HL-60/S4 treated with phorbol 12-myristate 13-acetate at 8.2 ng/mL for 4 days and 3 days (cell line): Measurements from ENCODE around the gene SAT2.

Experiments
- in situ Hi-C: fragments of 300-500 bp; cut with MboI; formaldehyde crosslinking; loops from 2 replicates; pipeline ENCODE4 v1.15.0; 2022; ENCODE audit warnings: low sequenced_read_pairs

SAT2 gene

DNA sequence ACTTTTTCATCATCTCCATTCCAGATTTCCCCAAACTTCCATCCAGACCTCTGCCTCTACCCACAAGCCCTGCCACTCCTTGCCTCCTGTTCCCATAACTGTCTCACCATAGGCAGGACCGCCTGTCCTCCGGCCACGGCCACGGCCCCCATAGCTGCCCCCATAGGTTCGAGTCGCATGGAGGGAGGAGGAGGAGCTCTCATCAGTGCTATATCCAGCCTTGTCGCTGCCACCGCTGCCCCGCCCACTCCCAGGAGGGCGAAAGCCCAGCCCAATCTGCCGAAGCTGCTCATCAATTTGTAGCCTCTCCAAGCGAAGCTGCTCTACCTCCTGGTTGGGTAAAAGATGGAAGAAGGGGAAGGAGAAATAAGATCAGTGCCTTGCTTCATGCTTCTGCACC lies 34.3 kb downstream of the SAT2 start:
- in situ Hi-C loops, result loop anchor here (25.0 kb wide), 2 partner anchors 94 to 244 kb away; partner anchors contain the start of genes KDM6B, TP53 and WRAP53

DNA sequence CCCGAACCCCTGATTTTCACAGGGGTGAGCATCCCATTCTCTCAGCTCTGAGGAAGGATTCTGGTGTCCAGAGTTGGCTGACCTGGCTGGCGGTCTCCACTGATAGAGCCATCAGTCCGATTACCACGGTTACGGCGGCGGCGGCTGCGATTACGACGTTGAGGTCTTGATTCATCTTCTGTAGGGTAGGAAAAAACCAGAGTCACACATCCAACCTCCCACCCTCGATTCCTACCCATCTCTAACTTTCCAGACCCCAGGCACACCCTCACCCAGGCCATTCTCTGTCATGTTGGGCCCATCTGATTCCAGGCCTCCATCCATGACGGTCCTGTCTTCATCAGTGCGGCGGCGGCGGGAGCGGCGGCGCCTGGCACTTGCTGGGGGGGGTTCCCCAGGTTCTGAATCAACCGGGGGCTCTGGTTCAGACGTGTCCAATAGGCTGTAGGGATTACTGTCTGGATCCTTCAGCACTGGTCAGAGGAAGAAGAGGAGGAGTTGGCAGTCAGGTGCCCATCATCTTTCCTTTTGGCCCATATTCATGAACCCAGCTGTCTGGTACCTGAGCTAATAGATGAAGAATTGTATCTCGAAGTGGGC lies 35.1 kb downstream of the SAT2 start:
- in situ Hi-C loops, result loop anchor here (25.0 kb wide), 2 partner anchors 95 to 245 kb away; partner anchors contain the start of genes KDM6B, TP53 and WRAP53

DNA sequence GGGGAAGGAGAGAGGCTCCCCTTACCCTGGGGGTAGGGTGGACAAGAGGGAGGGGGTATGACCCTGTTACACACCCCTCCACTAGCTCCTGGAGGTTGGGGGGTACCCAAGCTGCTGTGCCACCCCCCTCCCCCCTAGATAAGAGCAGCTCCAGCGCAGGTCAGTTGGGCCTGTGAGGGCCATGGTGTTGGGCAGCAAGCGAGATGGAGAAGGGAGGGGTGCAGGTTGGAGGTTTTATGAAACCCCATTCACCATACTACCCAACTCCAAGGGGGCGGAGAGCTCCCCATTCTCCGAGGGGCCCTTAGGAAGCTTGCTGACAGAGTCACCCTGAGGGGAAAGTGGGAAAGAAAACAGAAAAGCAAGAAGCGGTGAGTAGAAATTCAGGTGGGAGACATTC lies 36.0 kb downstream of the SAT2 start:
- in situ Hi-C loops, result loop anchor here (25.0 kb wide), 2 partner anchors 96 to 246 kb away; partner anchors contain the start of genes KDM6B, TP53 and WRAP53

DNA sequence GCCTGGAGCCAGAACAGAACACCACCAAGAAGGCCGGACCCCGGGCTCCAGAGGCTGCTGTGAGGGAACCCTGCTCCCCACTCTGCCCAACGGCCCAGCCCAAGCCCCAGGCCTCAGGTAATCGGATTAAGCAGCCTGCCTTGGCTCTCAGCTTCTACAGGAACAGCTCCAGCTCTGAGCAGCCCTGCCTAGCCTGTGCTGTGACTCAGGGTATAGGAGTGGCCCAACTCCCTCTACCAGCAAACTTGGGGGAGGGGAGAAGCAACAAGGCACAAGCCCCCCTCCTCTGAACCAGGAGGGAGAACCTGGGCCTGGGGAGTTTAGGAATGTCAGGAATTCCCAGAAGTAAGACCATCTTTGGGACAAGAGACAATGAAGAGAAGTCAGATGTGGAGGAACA lies 36.9 kb downstream of the SAT2 start:
- in situ Hi-C loops, result loop anchor here (25.0 kb wide), 2 partner anchors 97 to 247 kb away; partner anchors contain the start of genes KDM6B, TP53 and WRAP53

DNA sequence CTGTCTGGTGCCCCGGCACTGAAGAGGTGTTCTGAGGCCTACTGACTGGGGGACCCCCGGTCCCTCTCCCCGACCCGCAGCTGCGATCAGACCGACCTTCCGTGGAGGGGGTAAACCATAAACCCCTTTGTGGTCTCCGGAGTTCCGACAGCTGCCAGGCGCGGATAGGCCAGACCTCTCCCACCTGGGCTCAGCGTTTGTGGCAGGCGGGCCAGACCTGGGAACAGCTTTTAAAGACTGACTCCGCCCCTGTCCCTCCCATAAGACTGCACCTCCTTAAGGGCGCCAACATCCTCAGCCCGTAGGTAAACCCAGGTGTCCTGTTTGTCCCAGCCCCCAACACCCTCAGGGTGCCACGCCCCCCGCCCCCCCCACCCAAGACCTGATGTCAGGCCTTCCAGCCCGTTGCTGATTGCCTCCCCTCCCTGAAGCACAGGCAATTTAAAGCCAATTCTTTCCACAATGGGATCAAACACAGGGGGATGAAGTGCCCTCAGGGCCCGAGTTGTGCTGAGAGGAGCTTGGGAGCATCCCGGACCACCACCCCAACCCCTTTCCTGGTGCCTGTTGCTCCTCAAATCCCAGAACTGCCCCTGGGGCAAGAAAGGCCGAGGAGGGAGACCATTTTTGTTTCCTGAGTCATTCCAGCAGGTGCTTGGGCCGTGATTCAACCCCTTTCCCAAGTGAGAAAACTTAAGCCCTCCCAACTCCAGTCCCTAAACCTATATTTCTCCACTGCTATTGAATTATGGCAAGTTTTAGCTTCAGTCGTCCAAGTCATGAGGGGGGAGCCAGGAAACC lies 37.5 kb downstream of the SAT2 start, which contains the start of gene SOX15:
SOX15 (minus strand) TSS at position 204 of the 801 bp plus-strand sequence. CDS start 418 bp downstream, outside the sequence.
- in situ Hi-C loops, result loop anchor here (25.0 kb wide), 2 partner anchors 97 to 247 kb away; partner anchors contain the start of genes KDM6B, TP53 and WRAP53

DNA sequence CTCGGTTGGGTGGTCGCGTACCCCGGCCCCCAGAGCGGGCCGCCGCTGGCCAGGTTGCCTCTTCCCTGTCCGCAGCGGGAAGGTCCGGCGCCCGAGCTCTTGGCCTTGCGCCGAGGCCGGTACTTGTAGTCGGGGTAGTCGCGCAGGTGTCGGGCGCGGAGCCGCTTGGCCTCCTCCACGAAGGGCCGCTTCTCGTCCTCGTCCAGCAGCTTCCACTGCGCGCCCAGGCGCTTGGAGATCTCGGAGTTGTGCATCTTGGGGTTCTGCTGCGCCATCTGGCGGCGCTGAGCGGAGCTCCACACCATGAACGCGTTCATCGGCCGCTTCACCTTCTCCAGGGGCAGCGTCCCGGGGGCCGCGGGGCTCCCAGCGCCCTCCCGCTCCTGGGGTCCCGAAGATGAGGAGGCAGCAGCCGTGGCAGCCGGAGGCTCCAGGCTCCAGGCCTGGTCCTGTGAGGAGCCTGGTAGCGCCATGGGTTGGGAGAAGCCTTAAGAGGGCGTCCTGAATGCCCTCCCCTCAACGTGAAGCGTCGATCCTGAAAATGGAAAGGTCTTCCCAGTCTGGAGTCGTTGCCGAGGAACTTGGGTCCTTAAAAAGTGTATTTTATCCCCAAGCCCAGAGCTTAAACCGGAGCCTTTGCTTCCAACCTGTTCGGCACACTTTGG lies 38.3 kb downstream of the SAT2 start:
- in situ Hi-C loops, result loop anchor here (25.0 kb wide), 2 partner anchors 98 to 248 kb away; partner anchors contain the start of genes KDM6B, TP53 and WRAP53

DNA sequence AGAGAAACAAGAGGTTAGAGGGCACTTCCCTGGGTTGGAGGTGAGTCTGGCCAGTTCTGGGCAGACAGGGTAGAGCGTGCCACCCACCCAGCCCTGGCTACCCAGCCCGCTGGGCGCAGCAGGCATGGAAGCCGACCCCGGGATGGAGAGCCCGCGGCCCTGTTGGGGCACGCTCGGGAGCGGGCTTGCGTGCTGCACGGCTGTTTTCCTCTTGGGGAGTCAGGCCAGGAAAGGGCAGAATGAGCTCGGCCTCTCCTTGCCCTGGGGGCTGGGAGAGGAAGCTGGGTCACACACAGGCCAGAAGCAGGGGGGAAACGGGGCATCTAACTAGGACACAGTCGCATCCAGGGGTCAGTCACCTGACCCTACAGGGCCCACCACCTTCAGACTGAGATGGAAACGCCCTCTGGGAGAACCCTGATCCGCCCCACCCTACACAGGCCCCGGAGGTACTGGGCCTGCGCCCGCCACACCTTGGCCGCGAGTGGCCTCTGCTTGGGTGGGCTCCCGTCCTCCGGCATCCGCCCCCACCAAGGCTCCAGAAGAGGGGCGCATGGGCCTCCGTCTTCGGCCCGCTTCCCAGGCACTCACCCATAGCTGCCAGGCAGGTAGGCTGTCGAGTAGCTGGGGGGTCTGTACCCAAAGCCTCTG lies 38.9 kb downstream of the SAT2 start:
- in situ Hi-C loops, result loop anchor here (25.0 kb wide), 2 partner anchors 99 to 249 kb away; partner anchors contain the start of genes KDM6B, TP53 and WRAP53

DNA sequence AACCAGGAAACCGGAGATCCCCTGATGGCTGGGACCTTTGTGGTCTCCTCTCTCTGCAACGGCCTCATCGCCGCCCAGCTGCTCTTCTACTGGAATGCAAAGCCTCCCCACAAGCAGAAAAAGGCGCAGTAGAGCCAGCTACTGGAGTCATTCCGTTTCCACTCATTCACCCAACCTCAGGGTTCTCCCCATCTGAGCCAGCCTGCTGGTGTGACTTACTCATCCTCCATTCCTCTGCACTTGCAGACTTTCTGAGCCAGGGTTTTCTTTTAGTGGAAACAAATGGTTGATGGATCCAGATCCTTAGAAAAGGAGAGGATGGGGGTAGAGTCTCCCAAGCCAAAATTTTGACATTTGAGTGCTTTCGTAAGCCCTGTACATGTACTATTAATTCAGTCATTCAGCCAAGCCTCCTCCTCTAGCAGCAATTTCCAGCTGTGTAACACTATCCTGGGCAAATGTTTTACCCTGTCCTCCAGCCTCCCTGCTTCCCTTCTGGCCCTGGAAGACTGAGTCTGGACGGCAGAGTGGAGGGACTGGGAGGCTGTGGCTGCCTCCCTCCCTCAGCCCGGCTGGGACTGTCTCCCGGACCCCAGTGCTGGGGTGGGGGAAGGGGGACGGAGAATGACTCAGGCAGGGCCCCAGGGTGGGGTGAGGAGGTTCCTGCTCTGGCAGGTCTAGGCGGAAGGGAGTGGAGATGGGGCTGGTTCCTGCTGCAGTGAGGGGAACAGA lies 40.0 kb downstream of the SAT2 start:
- in situ Hi-C loops, result loop anchor here (25.0 kb wide), 2 partner anchors 100 to 250 kb away; partner anchors contain the start of genes KDM6B, TP53 and WRAP53

DNA sequence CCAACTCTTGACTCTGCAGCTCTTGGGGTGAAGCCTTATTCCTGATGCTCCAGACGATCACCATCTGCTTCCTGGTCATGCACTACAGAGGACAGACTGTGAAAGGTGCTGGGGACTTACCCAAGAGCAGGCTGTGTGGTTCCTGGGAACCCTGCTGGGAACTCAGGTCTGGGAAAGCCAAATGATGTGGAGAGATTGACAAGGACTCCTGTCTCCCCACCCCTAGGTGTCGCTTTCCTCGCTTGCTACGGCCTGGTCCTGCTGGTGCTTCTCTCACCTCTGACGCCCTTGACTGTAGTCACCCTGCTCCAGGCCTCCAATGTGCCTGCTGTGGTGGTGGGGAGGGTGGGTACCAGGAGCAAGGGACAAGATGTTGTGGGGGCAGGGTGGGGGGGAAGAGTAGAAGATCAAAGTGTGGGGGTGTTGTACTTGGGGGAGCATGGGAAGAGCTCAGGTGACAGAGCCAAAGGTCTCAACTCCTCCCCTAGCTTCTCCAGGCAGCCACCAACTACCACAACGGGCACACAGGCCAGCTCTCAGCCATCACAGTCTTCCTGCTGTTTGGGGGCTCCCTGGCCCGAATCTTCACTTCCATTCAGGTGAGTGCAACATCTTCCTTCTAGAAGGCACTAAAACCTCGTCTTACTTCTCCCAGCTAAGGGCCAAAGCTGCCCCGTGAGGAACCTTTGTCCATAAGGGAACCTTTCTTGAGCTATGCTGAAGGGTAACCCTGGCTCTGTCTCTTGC lies 40.8 kb downstream of the SAT2 start:
- in situ Hi-C loops, result loop anchor here (25.0 kb wide), 2 partner anchors 100 to 250 kb away; partner anchors contain the start of genes KDM6B, TP53 and WRAP53

DNA sequence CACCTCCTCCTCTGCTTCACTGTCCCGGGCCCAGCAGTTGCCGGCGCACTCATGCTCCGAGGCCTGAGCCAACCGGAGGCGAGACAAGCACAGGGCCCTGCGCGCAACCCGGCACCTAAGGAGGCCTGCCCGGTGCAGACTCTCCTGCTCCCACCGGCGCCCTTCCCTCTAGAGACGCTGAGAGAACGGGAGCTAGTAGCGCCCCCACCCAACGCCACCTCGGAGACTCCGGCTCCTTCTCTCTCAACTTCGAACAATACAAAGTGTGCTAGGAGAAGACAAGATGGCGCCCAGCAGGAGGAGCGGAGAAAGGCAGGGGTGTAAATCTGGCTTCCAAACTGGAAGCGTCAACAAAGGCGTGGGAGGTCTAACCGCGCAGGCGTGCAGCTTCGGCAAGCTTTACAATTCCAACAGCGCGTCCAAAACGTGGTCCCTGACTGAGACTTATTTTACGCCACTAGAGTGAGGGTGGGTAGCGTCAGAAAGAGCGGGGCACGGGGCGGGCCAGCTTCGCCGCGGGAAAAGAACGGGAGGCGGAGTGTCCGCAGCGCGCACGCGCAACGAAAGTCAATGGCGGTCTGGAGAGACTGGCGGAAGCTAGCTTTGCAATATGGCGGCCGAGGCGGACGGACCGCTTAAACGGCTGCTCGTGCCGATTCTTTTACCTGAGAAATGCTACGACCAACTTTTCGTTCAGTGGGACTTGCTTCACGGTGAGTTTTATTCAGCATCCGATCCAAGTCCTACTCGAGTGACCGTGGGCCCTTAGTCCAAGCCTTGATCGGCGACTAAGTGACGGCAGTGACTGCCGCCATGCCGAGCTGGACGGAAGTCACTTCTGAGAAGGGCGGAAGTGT lies 44.1 kb downstream of the SAT2 start, which contains the start of gene MPDU1:
MPDU1 (plus strand) TSS at position 600 of the 857 bp plus-strand sequence; CDS start at position 611, 11 bp downstream.
- in situ Hi-C loops, result loop anchor here (25.0 kb wide), 2 partner anchors 104 to 254 kb away; partner anchors contain the start of genes KDM6B, TP53 and WRAP53

DNA sequence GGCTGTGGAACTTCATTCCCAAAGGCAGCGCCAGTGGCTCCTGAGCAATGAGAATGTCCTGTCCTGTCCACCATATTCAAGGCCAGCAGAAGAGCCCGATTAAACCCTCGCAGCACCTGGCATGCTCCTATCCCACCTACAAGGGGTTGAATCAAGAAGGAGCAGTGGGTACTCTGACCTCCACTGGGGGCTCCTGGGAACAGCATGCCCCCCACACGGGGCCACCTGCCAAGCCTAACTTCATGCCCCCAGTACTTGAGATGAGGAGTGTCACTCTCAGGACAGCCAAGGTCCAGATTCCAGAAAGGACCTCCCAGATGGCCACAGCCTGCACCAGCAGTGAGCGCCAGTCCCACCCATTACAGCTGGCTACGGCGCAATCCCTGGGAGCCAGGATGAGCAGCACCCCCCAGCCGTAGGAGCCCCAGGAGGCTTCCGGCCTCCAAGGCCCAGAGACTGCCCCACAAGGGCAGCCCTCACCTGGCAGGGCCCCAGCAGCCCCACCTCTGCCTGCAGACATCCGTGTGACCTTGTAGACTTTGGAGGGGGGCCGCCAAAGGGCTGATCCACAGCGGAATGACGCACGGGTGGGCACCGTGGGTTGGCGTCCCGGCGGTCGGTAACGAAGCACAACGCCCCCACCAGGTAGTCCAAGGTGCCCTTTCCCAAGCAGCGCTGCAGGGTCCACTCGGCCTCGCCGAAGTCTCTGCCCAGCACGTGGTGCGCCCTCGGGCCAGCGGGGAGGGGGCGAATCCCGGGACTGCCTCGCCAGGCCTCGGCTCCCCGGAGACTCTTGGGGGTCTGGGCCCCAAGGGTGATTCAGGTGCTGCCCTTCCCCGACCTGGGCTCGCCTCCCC lies 45.0 kb downstream of the SAT2 start:
- in situ Hi-C loops, result loop anchor here (25.0 kb wide), 2 partner anchors 105 to 255 kb away; partner anchors contain the start of genes KDM6B, TP53 and WRAP53

DNA sequence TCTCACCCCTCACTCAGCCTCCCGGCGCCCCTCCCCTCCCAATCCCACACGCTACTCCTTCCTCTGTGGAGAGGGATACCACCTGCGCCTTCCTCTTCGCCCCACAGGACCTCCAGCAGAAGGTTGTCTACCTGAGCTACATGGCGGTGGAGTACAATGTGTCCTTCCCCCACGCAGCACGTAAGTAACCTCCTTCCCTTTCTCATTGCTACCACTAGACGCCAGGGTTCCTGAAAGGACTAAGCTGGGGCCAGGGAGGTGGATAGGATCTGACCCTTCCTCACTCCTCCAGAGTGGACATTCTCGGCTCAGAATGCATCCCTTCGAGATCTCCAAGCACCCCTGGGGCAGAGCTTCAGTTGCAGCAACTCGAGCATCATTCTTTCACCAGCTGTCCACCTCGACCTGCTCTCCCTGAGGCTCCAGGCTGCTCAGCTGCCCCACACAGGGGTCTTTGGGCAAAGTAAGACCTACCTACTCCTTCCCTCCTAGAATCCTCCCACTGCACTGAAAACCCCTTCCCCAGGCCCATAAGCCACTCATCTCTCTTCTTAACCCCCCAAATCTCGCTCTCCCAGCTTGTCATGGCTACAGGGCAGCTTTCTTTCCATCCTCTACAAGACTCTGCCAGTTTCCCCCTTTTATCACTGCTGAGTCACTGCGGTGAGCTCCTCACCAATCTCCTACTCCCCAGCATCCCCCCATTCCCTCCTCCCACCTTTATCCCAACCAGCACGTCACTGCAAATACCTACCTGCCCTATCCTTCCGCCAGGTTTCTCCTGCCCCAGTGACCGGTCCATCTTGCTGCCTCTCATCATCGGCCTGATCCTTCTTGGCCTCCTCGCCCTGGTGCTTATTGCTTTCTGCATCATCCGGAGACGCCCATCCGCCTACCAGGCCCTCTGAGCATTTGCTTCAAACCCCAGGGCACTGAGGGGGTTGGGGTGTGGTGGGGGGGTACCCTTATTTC lies 46.7 kb downstream of the SAT2 start:
- in situ Hi-C loops, result loop anchor here (25.0 kb wide), 2 partner anchors 106 to 256 kb away; partner anchors contain the start of genes KDM6B, TP53 and WRAP53

DNA sequence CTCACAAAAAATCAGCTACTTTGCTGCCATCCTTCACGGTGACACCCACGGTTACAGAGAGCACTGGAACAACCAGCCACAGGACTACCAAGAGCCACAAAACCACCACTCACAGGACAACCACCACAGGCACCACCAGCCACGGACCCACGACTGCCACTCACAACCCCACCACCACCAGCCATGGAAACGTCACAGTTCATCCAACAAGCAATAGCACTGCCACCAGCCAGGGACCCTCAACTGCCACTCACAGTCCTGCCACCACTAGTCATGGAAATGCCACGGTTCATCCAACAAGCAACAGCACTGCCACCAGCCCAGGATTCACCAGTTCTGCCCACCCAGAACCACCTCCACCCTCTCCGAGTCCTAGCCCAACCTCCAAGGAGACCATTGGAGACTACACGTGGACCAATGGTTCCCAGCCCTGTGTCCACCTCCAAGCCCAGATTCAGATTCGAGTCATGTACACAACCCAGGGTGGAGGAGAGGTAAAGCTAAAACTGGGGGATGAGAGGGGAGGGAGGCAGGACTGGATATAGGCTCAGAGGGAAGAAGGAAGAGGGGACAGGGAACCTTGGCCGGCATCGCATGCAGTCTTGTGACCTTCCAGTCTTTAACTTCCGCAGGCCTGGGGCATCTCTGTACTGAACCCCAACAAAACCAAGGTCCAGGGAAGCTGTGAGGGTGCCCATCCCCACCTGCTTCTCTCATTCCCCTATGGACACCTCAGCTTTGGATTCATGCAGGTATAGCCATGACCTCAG lies 47.6 kb downstream of the SAT2 start:
- in situ Hi-C loops, result loop anchor here (25.0 kb wide), 2 partner anchors 107 to 257 kb away; partner anchors contain the start of genes KDM6B, TP53 and WRAP53

DNA sequence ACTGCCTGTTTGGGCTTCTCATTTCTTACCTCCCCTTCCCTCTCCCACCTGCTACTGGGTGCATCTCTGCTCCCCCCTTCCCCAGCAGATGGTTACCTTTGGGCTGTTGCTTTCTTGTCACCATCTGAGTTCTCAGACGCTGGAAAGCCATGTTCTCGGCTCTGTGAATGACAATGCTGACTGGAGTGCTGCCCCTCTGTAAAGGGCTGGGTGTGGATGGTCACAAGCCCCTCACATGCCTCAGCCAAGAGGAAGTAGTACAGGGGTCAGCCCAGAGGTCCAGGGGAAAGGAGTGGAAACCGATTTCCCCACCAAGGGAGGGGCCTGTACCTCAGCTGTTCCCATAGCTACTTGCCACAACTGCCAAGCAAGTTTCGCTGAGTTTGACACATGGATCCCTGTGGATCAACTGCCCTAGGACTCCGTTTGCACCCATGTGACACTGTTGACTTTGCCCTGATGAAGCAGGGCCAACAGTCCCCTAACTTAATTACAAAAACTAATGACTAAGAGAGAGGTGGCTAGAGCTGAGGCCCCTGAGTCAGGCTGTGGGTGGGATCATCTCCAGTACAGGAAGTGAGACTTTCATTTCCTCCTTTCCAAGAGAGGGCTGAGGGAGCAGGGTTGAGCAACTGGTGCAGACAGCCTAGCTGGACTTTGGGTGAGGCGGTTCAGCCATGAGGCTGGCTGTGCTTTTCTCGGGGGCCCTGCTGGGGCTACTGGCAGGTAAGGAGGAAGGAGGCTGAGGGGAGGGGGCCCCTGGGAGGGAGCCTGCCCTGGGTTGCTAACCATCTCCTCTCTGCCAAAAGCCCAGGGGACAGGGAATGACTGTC lies 48.4 kb downstream of the SAT2 start, which contains the start of gene CD68:
CD68 (plus strand) TSS at position 638 of the 833 bp plus-strand sequence; CDS start at position 678, 40 bp downstream.
- in situ Hi-C loops, result loop anchor here (25.0 kb wide), 2 partner anchors 108 to 258 kb away; partner anchors contain the start of genes KDM6B, TP53 and WRAP53
